ENCODE measurements around the gene WDR1.

Gene WDR1

GRCh38 chr4:10116569-10117358 is at the start of gene WDR1:
WDR1 (minus strand) TSS chr4:10116799; CDS start chr4:10116666, 133 bp downstream.
- peak; percentile 73 for DNase-seq

- no peak for DNase-seq
These were observed 48.3 kb upstream of the WDR1 start for GRCh38 chr4:10164877-10165283.

DNA sequence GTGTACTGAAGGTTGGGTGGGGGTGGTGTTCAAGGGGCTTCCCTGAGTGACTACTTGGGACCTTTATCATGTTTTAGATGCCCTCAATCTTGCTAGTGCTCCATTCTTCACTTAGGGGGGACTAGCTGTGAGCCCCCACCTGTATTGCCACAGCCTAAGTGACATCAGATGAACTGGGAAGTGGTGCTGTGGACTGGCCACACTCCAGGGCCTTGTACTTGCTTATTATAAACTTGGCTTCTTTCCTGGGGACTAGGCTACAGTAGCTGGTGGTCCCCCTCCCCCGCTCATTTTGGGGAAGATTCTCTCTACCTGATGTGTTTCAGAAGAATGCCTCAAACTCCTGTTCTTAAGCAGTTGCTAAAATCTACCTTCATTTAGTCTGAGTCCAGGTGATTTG is 46.7 kb upstream of the WDR1 start:
- DNase-seq = no peak

DNA sequence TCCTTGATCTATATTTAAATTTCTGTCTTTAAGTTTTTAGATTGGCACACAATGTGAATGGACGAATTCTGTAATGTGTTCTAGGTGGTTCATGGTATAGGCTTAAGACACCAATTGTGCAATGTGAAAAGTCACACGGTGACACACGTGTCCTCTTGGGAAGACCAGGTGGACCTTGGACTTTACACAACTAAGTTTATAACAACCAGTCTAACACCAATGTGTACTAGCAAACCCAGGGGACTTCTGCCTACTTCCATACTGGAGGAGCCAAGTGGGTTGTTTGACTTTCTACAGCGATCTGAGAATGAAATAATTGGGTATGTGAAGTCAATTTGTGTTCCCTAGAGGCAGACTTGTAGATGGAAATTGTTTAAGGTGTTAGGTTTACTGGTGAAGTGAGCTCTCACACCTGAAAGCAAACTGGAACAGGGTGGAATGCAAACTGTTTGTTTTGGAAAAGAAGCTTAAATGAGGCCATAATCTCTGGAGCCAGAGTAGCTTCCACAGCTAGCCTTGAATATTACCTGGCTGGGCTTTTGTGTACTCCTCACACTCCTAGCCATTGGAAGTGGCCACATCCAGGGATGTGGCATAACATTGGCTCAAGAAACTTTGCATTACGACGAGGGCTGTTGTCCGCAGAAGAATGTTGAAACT is 45.9 kb upstream of the WDR1 start:
- no peak for DNase-seq

DNA sequence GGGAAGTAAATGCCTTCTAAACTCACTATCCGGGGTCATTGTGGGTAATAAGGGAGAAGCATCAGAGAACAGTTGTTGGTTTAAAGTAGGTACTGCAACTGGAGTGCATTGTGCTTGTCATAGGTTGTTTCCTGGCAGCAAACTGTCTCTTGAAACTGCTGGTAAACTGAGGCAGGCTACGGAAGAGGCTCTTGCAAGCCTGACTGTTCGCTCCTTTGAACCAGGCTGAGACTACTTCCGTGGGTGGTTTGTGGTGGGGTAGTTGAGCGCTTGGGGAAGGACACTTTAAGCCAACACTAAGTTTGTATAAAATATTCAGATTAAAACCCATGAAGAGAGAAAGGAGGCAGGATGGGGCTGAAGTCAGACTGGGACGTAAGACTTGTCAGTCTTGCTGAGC is 45.2 kb upstream of the WDR1 start:
- no peak for DNase-seq

GRCh38 chr4:10161146-10161545 is 44.5 kb upstream of the WDR1 start:
- DNase-seq = no peak

DNA sequence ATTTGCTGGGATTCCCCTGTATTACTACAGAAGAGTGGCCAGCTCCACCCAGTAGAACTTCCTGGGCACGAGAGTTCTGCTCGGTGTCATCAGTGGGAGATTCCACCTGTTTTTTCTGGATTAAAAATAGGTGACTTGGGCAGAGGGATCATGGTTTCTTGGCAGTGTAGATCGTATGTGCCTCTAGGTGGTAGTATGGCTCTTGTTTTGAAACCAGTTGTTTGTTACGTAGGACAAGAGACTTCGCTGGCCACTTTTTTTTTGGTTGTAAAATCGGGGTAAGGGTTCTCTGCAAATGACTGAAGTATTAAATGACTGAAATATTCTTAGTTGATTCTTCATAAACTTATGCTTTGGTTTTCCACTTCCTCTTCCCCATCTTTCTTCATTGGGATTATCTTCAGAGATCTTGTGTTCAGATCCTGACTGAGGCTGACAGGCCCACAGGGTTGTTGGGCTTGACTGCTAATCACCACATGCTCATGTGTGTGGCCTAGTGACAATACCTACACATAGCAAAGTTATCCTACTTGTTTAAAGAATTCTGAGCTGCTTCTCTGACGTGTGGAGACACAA is 43.8 kb upstream of the WDR1 start:
- DNase-seq = no peak

GRCh38 chr4:10159671-10160070 is 43.1 kb upstream of the WDR1 start:
- no peak for DNase-seq

GRCh38 chr4:10158333-10158942 is 41.8 kb upstream of the WDR1 start:
- DNase-seq = no peak

DNA sequence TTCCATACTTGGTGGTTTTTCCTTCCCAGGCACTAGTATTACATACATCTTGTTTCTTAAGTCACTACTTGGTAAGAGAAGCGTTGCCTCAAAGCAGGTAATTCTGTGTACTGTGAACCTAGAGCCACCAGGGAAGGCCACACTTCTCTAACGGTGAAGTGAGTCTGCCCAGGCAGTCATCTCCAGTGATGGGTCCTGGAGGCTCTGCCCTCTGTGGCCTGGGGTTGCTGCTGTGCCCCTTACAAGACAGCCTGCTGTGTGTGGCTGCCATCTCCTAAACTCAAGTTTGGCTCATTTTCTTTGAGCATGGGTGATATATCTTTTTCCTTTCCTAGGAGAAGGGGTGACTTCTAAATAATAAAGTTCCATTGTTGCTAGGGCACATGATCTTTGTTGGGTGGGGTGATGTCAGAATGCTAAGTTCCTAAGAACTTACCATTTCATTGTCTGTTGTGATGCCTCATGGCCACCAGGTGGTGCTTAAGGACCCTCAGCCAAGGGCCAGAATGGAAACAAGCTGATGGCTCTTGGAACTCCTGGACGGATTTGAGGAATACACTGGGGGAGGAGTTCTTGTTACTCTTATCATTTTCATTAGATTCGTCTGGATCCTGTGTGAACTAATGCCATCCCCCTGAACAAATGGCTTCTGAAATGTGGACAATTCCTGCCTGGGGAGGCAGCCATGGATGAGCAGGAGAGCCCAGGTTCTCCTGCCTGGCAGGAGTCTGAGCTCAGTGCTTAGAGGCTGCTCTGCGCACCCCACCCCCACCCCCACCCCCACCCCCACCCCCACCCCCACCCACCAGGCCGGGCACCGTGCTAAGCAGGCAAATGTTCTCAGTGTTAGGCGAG is 41.1 kb upstream of the WDR1 start:
- DNase-seq = peak; percentile 1

GRCh38 chr4:10154241-10154640 is 37.6 kb upstream of the WDR1 start:
- DNase-seq = no peak

DNA sequence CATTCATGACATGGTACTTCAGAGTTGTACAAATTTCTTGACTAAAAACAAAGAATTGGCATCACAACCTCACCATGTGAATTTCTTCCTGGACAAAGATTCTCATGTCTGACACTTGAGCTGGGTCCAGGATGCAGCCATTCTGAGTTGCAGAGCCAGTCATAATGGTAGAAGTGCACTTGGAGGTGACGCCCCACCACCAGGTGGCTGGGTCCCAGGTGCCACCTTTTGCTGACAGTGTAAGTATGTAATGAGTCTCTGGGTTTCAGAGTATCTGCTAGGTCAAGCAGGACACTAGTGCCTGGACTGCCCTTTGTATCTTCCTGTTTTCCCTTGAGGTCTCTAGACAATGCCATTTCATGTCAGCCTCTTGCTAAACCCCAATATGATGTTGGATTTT is 36.6 kb upstream of the WDR1 start:
- no peak for DNase-seq

DNA sequence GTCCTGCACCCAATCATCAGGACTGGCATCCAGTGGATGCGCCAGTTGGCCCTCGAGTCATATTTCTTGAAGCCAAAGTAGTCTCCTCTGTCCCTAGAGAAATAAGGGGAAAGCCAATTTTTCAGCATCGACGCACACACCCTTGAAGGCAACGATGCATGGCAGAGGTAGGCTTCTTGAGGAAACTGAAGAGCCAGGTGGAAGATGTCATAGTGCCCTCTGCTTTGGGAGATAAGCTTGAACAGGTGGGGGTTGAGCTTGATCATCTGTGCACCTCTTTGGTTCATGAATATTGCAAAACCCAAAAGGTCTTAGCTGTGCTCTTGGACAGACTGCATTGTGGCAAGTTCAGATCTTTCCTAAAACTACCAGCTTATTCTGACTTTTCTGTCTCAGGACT is 34.6 kb upstream of the WDR1 start:
- no peak for DNase-seq

- no peak for DNase-seq
These were observed 28.4 kb upstream of the WDR1 start for GRCh38 chr4:10144966-10145365.

GRCh38 chr4:10144479-10144878 is 27.9 kb upstream of the WDR1 start:
- DNase-seq = no peak

DNA sequence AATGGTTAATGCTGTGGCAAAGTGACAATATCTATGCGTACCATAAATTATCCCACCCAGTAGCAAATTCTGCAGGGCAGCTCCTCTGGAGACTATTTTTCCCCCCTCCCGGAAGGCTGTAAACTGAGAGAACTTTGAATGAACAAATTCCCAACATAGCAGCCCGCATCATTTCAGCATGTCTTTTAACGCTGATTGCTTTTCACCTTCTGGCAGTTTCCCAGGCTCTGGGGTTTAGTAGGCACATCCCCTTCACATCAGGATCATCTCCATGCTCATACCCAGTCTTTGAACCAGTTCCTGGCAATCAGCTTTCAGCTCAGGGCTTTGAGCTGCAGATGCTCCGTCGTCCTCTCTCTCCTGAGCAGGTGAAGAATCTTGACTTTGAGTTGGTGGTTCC is 26.6 kb upstream of the WDR1 start:
- no peak for DNase-seq

- no peak for DNase-seq
These were observed 24.5 kb upstream of the WDR1 start for GRCh38 chr4:10140866-10141759.

GRCh38 chr4:10139518-10139917 is 22.9 kb upstream of the WDR1 start:
- DNase-seq = no peak

DNA sequence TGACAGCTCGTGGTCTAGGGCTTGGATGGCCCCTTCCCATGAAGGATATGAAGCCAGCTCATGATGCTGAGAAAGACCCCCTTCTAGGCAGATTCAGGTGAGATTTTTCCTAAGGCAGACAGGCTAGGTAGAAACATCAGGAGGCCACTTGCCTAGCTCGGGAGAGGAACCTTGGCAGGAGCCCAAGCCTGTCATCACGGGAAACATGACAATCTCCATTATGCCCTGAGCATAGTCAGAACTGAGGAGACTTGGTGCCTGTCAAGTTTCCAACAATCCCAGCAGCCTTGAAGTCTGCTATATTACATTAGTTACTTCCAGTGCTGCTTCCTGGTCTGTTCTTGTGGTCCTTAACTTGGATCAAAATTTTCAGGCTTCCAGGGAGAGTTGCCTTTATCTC is 18.7 kb upstream of the WDR1 start:
- no peak for DNase-seq

GRCh38 chr4:10134141-10134540 is 17.5 kb upstream of the WDR1 start:
- DNase-seq = no peak

DNA sequence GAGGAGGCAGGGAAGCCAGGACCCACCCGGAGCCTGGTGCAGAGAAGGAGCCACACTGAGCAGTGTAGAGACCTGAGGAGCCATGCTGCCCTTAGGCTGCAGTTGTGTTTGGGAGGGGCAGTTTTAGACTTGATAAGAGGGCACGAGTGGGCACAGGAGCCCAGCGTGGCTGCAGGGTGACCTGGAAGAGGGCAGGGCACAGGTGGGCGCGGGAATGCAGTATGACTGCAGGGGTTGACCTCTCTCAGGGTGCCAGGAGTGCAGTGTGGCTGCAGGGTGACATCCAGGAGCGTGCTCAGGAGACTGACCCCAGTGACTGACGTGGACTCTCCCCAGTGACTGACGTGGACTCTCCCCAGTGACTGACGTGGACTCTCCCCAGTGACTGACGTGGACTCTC is 14.6 kb upstream of the WDR1 start:
- no peak for DNase-seq
